HG02884 (cell line): ENCODE measurements around the gene SPACA7.
"Not testable (repeated sequence)": the region's sequence is repeated elsewhere in the genome, so short reads cannot be mapped to it uniquely, and the experiment has no call there.

Experiments
- ATAC-seq: cut with Tn5 transposase; IDR thresholded peaks from one replicate; pipeline ENCODE4 v1.9.1; 2021; ENCODE audit warnings: mild to moderate bottlenecking, moderate library complexity; ENCODE audit not compliant: unreplicated experiment

SPACA7 gene

DNA sequence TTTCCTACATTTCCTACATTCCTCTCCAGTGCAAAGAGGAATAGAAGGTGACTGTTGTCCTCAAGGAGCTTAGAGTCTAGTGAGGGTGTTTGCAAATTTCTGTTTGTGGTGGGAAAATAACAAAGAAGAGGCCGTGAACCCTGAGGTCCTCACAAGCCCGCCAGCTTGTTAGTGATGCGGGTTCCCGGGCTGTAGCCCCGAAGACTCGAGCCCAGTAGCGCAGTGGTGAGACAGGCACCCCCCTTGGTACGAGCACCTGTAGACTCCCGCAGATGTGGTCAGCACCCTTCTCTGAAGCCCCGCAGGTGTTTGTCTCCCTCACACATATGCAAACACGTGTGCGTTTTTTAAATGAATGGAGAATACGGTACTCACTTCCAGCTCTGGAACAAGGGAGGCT lies 26.5 kb upstream of the SPACA7 start:
- ATAC-seq = no peak

DNA sequence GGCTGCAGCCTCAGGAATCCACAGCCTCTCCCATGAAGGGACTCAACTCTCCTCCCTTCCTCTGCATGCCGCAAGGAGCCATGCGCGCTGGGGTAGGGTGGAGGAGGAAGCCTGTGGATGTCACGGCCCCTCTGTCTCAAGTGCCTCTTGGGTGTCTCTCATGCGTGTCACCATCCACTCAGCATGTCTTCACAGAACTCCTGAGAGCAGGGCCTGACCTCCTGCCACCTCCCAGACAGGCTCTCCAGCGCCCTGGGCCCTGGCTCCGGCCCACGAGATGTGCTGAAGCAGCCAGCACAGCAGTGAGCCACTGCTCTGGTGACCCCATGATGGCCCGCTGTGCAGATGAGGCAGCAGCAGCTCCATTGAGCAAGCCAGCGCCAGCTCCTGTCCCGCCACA lies 25.9 kb upstream of the SPACA7 start:
- no peak for ATAC-seq

DNA sequence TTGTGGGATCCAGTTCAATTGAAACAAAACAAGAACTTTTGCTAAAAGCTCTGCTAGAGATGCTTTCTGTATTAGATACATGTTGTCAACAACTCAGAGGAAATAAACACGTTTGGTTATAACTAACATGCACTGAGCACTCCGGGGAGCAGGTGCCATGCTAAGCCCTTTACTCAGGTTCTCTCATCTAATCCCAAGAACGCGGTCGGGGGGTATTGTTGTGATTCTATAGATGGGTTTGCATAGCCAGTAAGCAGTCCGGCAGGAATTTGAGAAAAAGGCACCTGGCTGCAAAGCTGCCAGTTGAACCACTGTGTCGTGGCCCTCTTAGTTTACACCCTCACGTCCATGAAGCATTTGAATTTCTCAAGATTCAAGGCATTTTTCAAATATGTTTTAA lies 24.3 kb upstream of the SPACA7 start:
- no peak for ATAC-seq

DNA sequence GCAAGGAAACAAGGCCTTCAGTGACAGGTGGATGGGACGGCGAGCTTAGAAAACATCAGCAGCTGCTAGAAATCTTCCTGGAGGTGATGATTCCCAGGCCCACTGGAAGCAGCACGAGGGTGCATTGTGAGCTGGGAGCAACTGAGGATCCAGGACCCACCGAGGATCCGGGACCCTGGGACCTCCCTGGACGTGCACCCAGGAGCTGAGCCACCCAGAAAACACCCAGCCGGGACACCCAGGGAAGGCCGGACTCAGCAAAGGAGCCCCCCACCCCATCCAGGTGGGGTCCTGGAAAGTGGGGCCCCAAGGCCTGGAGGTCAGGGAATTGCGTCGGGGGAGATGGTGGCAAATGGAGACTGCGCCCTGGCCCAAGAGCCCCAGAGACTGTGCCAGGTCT lies 22.3 kb upstream of the SPACA7 start:
- no peak for ATAC-seq

DNA sequence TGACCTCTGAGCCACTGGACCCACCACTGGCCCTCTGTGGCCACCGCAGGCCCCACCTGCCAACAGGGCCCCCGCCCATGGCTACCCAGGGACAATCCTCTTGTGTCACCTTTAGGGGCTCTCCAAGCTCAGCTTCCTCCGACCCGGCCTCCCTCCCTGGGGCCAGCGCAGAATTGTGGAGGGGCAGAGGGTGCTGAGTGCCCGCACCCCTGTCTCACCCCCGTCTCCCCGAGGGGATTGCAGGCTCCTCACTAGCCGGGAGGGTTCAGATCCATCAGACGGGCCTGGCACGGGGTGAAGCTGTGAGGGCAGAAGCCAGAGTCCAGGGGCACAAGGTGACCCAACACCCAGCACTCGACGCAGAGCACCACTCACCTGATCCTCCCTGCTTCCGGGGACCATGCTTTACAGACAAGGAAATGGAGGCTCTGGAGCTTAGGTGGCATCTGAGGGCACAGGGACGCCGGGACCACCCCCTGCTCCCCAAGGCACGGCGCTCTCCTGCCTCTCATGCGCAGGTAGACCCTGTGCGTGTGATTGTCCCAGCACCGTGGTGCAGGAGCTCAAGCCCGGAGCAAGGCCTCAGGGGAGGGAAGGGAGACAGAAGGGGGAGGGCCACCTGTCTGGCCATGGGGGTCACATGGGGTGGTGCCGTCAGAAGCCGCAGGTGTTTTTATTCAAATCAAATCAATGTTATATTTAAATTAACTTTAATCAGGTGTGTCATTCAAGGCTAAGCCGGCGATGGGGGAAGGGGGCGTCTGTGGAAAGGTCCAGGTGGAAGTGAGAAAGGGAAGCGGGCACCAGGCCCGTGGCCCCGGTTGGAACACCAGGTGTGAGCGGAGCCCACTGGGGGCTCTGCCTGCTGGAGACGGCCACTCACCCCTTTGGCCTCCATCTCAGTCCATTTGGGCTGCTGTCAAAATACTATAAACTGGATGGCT lies 21.6 kb upstream of the SPACA7 start:
- ATAC-seq = no peak

DNA sequence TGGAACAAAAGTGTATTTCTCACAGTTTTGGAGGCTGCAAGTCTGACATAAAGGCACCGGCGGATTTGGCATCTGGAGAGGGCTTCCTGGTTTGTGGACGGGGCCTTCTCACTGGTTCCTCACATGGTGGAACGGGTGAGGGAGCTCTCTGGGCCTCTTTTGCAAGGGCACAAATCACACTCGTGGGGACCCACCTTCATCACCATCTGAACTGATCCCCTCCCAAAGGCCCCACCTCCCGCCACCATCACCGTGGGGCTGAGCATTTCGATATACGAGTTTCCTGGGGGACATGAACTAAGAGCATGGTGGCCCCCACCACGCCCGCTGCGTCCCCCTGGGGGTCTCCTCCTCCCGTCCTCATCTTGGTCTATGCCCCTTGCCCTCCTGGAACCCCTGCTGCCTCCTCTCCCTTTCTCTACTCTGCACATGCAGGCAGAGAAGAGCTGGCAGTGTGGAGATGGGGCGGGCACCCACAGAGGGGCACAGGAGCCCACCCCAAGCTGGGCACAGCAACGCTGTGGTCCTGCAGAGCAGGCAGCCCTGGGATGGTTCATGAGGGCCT lies 20.8 kb upstream of the SPACA7 start:
- no peak for ATAC-seq

DNA sequence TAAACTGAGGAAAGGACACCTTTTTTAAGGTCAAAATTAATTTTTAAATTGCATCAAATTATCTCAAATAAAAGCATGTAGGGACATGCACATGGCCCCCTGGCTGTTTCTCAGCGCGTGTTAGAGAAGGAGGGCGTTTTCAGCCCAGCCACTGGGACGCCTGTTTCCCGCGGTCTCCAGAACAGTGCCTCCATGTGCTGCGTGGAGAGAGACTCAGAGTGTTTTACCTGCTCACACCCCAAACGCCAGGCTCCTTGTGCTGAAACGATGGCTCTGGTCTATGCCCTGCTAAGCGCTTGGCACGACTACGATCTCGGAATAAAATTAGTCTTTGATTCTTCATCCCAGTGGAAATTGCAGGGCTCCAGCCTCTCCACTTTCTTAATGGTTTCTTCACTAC lies 20.0 kb upstream of the SPACA7 start:
- ATAC-seq = no peak

DNA sequence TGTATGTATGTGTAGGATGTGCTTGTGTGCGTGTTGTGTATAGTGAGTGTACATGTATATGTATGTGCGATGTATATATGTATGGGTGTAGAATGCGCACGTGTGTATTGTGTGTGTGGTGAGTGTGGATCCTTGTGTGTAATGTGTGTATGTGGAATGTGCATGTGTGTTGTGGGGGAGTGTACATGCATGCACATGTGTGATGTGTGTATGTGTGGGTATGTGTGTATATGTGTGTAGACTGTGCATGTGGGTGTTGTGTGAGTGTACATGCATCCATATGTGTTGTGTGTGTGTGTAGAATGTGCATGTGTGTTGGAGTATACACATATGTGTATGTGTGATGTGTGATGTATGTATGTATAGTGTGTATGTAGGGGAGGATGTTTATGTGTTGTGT lies 18.0 kb upstream of the SPACA7 start:
- no peak for ATAC-seq

DNA sequence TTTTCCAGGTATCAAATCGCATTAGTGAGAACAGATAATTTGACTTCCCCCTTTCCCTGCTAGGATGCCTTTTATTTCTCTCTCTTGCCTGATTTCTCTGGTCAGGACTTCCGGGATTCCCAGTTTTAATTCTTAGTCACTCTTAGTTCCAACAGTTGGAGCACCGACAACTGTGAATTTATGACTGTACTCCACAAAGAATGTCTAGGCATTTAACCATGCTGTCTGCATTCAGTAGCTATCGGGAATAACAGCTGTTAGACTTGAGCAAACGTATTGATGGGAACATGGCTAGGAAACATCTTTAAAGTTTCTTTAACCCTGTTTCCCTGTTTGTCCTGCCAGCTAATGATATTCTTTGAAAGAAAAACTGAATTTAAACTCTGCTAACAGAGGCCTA lies 14.1 kb upstream of the SPACA7 start:
- ATAC-seq = no peak

DNA sequence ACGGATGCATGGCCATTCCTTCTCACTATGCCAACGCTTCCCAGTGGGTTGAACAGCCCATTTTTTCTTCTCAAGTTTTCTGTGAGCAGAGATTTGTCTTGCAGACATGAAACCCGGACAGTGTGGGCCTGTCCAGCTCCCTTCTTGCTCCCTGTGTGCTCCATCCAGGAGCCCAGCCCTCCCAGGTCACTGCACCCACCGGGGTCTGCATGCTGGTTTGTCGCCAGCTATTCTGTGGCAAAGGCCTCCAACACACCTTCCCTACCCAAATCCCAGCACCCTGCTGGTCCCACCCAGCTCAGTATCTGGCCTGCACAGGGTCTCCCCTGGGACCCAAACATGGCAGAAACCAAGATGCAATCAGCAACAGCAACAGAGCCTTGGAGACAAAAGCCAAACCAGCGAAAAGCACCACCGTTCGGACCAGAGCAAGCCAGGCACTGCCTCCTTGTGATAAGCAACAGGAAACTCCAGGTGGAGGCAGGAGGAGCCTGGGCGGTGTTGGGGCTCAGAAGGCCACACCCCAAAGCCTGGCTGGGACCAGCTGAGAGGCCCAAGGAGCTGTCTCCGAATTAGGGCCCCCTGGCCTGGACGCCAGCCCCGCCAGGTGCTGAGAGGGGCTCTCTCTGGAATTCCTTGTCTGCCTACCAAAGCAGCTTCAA lies 12.2 kb upstream of the SPACA7 start:
- ATAC-seq = no peak

DNA sequence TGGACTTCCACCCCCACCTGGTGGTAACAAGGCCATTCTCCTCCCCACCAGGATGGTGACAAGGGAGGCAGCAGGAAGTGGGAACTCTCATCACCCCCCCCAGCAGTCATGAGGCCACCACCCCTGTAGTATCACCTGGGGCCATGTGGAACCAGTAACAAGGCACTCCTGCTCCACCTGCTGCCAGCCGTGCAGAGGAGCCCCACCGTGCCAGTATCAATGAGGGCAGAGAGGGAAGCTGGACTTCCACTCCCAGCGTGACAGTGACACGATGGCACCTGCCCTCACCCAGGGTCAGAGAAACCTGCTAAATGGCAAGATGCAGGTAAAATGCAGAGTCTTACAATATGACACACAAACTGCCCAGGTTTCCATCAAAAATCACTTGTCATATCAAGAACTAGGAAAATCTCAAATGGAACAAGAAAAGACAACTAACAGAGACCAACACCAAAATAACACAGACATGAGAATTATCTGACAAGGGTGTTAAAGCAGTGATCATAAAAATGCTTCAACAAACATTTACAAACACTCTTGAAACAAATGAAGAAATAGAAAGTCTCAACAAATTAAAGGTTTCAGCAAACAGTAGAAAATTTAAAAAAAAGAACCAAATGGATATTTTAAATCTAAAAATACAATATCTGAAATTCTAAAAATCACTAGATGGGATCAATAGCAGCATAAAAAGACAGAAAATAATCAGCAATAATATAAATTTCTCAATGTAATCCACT lies 9.1 kb upstream of the SPACA7 start:
- no peak for ATAC-seq

DNA sequence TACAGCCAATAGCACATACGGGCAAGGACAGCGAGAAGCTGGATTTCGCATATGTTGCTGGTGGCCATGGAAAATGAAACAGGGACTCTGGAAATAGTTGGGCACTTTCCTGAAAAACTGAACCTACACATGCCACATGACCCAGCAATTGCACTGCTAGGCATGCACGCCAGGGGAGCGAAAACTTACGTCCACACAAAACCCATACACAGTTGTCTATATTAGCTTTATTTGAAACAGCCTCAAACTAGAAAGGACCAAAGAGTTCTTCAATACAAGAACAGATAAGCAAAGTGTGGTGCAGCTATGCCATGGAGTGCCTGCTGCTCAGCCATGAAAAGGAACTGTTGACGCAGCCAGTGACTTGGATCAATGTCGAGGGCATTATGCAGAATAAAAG lies 7.3 kb upstream of the SPACA7 start:
- ATAC-seq = no peak

DNA sequence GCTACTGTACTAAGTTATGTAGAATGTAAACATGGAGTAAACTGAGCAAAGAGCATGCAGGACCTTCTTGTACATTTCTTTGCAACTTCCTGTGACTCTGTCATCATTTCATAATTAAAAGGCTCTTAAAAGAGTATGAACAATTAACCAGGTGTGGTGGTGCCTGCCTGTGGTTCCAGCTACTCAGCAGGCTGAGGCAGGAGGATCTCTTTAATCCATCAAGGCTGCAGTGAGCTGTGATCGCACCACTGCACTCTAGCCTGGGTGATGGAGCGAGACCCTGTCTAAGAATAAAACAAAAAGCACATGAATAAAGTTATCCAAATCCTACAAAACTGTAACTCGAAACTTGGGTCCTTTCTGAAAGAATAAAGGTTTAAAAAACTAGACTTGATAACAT lies 5.8 kb upstream of the SPACA7 start:
- no peak for ATAC-seq

DNA sequence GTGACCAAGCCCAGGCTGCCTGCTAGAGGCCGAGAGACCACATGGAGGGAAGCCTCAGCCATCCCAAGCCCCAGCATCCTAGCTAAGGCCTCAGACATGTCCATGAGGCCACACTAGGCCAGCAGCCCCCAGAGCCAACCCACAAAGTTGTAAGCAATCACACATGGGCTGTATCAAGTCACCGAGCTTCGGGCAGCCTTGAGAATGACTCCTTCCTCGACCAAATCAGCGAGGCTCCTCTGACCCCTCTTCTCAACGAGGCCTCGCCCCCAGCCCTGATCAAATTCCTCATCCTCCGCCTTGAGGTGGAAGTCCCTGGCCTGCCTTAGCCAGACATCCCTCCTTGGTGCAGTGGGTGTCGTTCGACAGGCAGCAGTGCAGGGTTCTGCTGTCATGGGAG lies 1.9 kb upstream of the SPACA7 start:
- no peak for ATAC-seq

DNA sequence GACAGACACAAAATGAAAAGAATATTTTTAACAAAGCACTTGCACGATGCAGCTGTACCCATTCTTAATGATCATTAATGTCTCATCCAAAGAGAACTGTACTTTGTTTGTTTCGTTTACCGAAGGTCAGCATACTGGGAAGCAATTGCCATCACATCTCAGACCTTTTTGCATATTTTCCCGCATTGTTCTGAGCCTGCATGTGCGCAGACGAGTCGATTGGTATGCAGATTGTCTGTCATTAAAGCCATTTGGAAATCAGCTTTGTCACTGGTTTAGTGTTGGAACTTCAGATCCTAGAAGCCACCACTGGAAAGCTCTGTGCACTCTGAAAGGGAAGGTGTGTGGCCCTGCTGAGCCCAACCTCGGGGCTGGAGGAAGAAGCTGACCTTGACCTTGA lies 15.6 kb downstream of the SPACA7 start:
- ATAC-seq = no peak

DNA sequence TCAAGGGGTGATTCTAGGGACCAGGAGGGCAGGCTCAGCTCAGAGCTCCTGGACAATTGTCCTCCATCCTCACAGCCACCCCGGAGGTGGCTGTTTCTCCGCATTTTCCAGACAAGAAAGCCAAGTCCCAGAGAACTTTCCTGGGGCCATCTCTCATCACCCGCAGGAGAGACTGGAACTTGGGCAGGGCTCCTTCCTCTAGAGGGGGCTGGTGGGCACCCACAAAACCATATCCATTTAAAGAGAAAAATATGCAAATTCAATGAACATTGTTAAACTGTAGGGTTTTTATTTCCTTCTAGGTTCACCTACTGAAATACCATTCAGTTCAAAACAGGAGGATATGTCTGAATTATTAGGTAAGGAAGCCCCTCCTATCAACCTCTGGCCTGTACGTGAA lies 16.6 kb downstream of the SPACA7 start:
- ATAC-seq = no peak

DNA sequence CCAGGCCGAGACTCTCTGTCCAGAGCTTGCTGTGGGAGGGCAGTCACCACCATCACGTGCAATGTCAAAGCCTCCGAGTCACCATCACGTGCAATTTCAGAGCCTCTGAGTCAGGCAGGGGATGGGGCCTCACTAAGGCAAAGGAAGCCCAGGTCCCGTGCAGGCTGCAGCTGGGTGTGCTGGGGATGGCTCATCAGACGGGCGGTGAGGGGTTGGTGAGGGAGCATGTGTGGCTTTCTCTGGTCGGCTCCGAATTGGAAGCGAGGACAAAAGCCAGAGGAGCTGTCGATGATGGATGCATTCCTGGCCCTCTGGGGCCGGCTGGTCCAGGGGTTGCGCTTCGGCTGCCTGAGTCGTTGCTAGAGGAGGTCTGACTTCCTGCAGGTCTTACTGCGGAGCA lies 18.9 kb downstream of the SPACA7 start:
- ATAC-seq = not testable (repeated sequence)

DNA sequence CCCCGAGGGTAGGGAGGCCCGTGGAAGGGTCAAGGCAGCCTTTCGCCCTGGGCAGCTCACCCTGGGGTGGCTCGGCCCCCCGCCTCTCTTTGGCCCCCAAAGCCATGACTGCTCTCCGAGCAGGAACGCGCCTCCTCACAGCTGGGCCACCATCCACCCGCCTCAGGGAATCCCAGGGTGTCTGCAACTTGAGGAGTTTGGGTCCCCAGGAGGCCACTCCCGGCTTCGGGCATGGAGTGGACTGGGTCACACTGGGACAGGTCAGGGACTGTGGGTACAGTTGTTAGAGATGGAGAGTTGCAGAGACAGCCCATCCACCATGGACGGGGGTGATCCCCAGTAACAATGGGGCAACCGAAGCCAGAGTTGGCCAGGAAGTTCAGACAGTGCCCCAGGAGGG lies 19.8 kb downstream of the SPACA7 start:
- ATAC-seq = not testable (repeated sequence)

DNA sequence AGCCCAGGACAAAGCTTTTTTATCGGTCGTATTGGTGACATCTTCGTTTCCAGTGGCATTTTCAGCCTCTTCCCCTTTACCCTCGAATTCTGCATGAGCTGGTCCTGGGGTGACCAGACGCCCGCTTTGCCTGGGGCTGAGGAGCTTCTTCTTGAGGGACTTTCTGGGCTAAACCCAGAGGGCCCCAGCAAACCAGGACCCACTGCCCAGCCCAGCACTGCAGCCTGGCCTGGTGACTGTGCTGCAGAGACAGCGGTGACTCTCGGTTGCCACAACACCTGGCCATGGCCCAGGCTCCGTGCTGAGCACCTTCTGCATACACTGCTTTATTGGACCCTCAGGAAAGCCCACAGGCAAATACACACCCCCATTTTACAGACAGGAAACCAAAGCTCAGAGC lies 21.0 kb downstream of the SPACA7 start:
- no peak for ATAC-seq

DNA sequence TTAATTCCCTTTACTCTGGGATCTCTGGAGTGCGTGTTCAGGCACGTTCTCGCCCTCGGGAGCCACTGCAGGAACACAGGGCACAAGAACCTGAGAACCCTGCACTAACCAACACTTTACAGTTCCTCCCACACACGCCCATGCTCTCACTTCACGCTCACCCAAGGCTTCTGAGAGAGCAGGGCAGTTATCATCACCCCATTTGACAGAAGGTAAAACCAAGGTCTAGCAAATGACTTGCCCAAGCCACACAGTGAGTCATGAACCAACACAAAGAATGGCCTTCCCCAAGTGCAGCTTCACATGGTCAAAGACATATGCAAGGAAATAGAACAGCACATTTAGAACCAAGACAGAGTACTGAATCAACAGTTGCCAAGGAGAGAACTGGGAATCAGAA lies 22.2 kb downstream of the SPACA7 start:
- ATAC-seq = not testable (repeated sequence)

DNA sequence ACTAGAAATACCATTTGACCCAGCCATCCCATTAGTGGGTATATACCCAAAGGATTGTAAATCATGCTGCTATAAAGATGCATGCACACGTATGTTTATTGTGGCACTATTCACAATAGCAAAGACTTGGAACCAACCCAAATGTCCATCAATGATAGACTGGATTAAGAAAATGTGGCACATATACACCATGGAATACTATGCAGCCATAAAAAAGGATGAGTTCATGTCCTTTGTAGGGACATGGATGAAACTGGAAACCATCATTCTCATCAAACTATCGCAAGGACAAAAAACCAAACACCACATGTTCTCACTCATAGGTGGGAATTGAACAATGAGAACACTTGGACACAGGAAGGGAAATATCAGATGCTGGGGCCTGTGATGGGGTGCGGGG lies 33.7 kb downstream of the SPACA7 start:
- ATAC-seq = not testable (repeated sequence)
